C4-2B (cell line): ENCODE data around the gene GRIP1.

Experiments used
- H3K27ac ChIP-seq: fragments of 450-650 bp; 2 replicates; pipeline ENCODE4 v1.5.1; 2017
- ZFX ChIP-seq: fragments of 450-650 bp; IDR thresholded peaks from 2 replicates; pipeline ENCODE4 v1.6.1; 2017
- TF ChIP-seq, protein P1 (sequence below): fragments of 450-650 bp; conservative IDR thresholded peaks from 2 replicates; pipeline ENCODE4 v1.5.1; 2017; ENCODE audit warnings: mild to moderate bottlenecking

The GRIP1 gene

GRCh38 chr12:66612090-66612775, 66.6 kb downstream of the GRIP1 start:
- H3K27ac ChIP-seq: no peak overlapping the region
- TF ChIP-seq ZFX: no peak
- TF ChIP-seq, protein P1, sequence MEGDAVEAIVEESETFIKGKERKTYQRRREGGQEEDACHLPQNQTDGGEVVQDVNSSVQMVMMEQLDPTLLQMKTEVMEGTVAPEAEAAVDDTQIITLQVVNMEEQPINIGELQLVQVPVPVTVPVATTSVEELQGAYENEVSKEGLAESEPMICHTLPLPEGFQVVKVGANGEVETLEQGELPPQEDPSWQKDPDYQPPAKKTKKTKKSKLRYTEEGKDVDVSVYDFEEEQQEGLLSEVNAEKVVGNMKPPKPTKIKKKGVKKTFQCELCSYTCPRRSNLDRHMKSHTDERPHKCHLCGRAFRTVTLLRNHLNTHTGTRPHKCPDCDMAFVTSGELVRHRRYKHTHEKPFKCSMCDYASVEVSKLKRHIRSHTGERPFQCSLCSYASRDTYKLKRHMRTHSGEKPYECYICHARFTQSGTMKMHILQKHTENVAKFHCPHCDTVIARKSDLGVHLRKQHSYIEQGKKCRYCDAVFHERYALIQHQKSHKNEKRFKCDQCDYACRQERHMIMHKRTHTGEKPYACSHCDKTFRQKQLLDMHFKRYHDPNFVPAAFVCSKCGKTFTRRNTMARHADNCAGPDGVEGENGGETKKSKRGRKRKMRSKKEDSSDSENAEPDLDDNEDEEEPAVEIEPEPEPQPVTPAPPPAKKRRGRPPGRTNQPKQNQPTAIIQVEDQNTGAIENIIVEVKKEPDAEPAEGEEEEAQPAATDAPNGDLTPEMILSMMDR: no peak

- TF ChIP-seq ZFX: no peak
- TF ChIP-seq, protein P1: no peak
- no peak overlapping the region for H3K27ac ChIP-seq
These were observed 71.7 kb downstream of the GRIP1 start for GRCh38 chr12:66607147-66607546.

DNA sequence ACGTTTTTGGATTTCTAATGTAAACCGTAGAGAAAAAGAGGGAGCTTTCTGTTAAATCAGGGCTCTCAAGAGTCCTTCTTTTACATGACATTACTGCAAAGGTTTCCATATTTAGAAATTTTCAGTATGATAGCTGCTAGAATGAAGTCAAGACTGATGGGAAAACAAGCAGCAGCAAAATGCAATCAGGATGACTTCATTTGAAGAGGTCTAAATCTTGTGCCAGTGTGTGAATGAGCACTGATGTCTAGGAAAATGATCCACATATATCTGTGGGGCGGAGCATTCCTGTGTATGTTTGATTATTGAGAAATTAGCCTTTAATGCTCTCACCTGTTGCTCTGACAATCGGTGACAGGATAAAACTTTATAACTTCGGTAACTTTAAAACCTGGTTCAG, 73.6 kb downstream of the GRIP1 start:
- H3K27ac ChIP-seq: no peak overlapping the region
- TF ChIP-seq, protein P1: no peak
- TF ChIP-seq ZFX: no peak

- no peak overlapping the region for H3K27ac ChIP-seq
- no peak for TF ChIP-seq ZFX
- TF ChIP-seq, protein P1: no peak
These were observed 74.8 kb downstream of the GRIP1 start for GRCh38 chr12:66603981-66604479.

DNA sequence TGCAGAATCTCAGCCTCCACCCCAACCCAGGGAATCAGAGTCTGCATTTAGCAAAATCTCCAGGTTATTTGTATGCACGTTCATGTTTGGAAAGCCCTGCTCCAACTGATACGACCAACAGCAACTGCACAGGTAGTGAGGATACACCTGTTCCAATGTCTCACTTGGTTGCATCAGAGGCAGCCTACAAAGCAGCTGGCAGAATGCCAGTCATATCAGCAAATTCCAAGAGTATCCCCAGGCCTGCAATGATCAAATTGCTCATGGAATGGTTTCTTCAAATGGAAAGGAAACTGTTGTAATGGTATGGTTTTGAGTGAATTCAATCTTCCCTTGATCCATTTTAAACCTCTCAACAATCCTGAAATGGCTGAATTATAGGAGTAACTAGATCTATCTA, 75.4 kb downstream of the GRIP1 start:
- H3K27ac ChIP-seq: no peak overlapping the region
- TF ChIP-seq, protein P1: no peak
- TF ChIP-seq ZFX: no peak

GRCh38 chr12:66602483-66603143, 76.3 kb downstream of the GRIP1 start:
- no peak for TF ChIP-seq ZFX
- TF ChIP-seq, protein P1: no peak
- no peak overlapping the region for H3K27ac ChIP-seq

DNA sequence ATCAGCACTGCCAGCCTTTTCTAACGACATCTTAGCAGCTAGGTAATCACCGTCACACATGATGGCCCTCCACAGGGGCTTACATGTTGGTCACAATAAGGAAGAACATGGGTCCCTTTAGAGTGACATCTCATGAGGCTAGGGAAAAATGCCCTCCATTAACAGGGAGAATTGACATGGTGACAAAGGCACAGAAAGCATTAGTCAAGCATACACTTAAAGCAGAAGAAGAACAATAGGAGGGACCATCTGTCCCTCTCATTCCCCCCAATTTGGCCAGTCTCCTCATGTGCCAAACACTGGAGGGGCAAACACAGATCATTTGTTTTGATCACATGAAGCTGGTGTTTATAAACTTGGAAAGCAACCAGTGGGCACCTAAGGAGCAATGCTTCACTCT, 78.0 kb downstream of the GRIP1 start:
- TF ChIP-seq, protein P1: no peak
- no peak for TF ChIP-seq ZFX
- H3K27ac ChIP-seq: no peak overlapping the region
